Karpas-422 (cell line): ENCODE measurements around the gene TBC1D17. TPM values are rescaled to one million over a fixed set of nuclear protein-coding genes. Genes with fewer than 3 reads are reported as not detected.
A peak's percentile ranks its signal among the peaks of the same experiment; 100 is the strongest.

ENCODE experiments used
- DNase-seq: peaks from one replicate; pipeline ENCODE4 v3.0.0-alpha.2; 2015
- H2AFZ ChIP-seq: fragments of 200-600 bp; sonication (generic); 2 replicates; pipeline ENCODE4 v1.6.1; 2014; ENCODE audit warnings: antibody characterized with exemption, low read length, mixed read lengths
- H3K27ac ChIP-seq: fragments of 200-600 bp; sonication (generic); 2 replicates; pipeline ENCODE4 v1.5.1; 2014; ENCODE audit warnings: mild to moderate bottlenecking, low read length, moderate library complexity
- H3K27me3 ChIP-seq: fragments of 200-600 bp; sonication (generic); 2 replicates; pipeline ENCODE4 v1.6.1; 2014; ENCODE audit warnings: low read length, mixed read lengths
- H3K36me3 ChIP-seq: fragments of 200-600 bp; sonication (generic); 2 replicates; pipeline ENCODE4 v1.6.1; 2014; ENCODE audit warnings: low read length, mixed read lengths; ENCODE audit not compliant: insufficient read depth
- H3K4me1 ChIP-seq: fragments of 200-600 bp; sonication (generic); 2 replicates; pipeline ENCODE4 v1.6.1; 2014; ENCODE audit warnings: mild to moderate bottlenecking, low read length, mixed read lengths
- H3K4me2 ChIP-seq: fragments of 200-600 bp; sonication (generic); 2 replicates; pipeline ENCODE4 v1.6.1; 2014; ENCODE audit warnings: low read length, low read depth, mild to moderate bottlenecking; ENCODE audit not compliant: poor library complexity, severe bottlenecking
- H3K4me3 ChIP-seq: fragments of 200-600 bp; sonication (generic); 2 replicates; pipeline ENCODE4 v1.5.1; 2014; ENCODE audit warnings: mild to moderate bottlenecking, antibody characterized with exemption, low read length, mixed read lengths
- H3K79me2 ChIP-seq: fragments of 200-600 bp; sonication (generic); 2 replicates; pipeline ENCODE4 v1.6.1; 2014; ENCODE audit warnings: mild to moderate bottlenecking, low read length, mixed read lengths
- H3K9ac ChIP-seq: fragments of 200-600 bp; sonication (generic); 2 replicates; pipeline ENCODE4 v1.6.0; 2014; ENCODE audit warnings: low read length
- H3K9me2 ChIP-seq: fragments of 200-600 bp; sonication (generic), shearing (Covaris generic); replicated peaks from 2 replicates; pipeline ENCODE4 v1.6.0; 2014; ENCODE audit warnings: mild to moderate bottlenecking, low read length, moderate library complexity; ENCODE audit not compliant: insufficient read depth
- H3K9me3 ChIP-seq: fragments of 300-700, 200-600 bp; sonication (generic); 2 replicates; pipeline ENCODE4 v1.6.1; 2014; ENCODE audit warnings: low read length, mixed read lengths
- H4K20me1 ChIP-seq: fragments of 200-600 bp; sonication (generic); 2 replicates; pipeline ENCODE4 v1.6.1; 2014; ENCODE audit warnings: mild to moderate bottlenecking, antibody characterized with exemption, low read length, low read depth; ENCODE audit not compliant: insufficient read depth
- total RNA-seq: library from RNA; depleted of rRNA; stranded (reverse); fragments of >200 nt; shearing (Covaris generic); gene quantifications from 2 replicates; pipeline ENCODE4 v1.2.3, GENCODE V29; 2014; ENCODE audit warnings: low replicate concordance

The TBC1D17 gene
- total RNA-seq, 1 experiment from 2014 or later = 13.6 TPM

GRCh38 chr19:49855676-49856573 is 21.6 kb upstream of the TBC1D17 start:
- no peaks in the 10 kb centered on the region for H3K27me3 ChIP-seq
- H3K27ac ChIP-seq = no peak overlapping the region
- H3K4me3 ChIP-seq = no peak overlapping the region
- peaks cover 29% of the 10 kb centered on the region for H3K79me2 ChIP-seq
- no peak overlapping the region for H2AFZ ChIP-seq
- peaks cover 29% of the 10 kb centered on the region; the same call in 1 of the 2 replicates for H3K36me3 ChIP-seq
- H3K4me2 ChIP-seq = no peak overlapping the region
- H4K20me1 ChIP-seq = peaks cover 50% of the 10 kb centered on the region
- no peak for DNase-seq
- no peaks in the 10 kb centered on the region for H3K9me3 ChIP-seq
- H3K9me2 ChIP-seq = no peaks in the 10 kb centered on the region
- H3K4me1 ChIP-seq = peaks cover 22% of the 10 kb centered on the region
- no peak overlapping the region for H3K9ac ChIP-seq

GRCh38 chr19:49856574-49857021 is 20.9 kb upstream of the TBC1D17 start:
- no peak overlapping the region for H3K9ac ChIP-seq
- no peak overlapping the region for H3K4me3 ChIP-seq
- H3K9me2 ChIP-seq = no peaks in the 10 kb centered on the region
- no peaks in the 10 kb centered on the region for H3K9me3 ChIP-seq
- no peak overlapping the region for H3K27ac ChIP-seq
- H3K27me3 ChIP-seq = no peaks in the 10 kb centered on the region
- peaks cover 29% of the 10 kb centered on the region; the same call in 1 of the 2 replicates for H3K36me3 ChIP-seq
- peaks cover 22% of the 10 kb centered on the region for H3K4me1 ChIP-seq
- H3K79me2 ChIP-seq = peaks cover 29% of the 10 kb centered on the region
- peak; percentile 66 for DNase-seq
- H4K20me1 ChIP-seq = peaks cover 51% of the 10 kb centered on the region
- H3K4me2 ChIP-seq = no peak overlapping the region
- H2AFZ ChIP-seq = no peak overlapping the region

- Histone ChIP-seq H3K4me1 (peaks cover 17% of the 10 kb centered on the region), H3K9me2 (no peaks in the 10 kb centered on the region), H4K20me1 (peaks cover 45% of the 10 kb centered on the region), H3K9ac (no peak overlapping the region), H3K9me3 (no peaks in the 10 kb centered on the region), H3K79me2 (peaks cover 23% of the 10 kb centered on the region), H3K4me3 (no peak overlapping the region), H3K27ac (no peak overlapping the region), H3K27me3 (no peaks in the 10 kb centered on the region), H3K36me3 (peaks cover 29% of the 10 kb centered on the region; the same call in 1 of the 2 replicates), H3K4me2 (no peak overlapping the region), H2AFZ (no peak overlapping the region)
- no peak for DNase-seq
These were observed 20.3 kb upstream of the TBC1D17 start for GRCh38 chr19:49857061-49857837.

GRCh38 chr19:49857838-49858087 is 19.7 kb upstream of the TBC1D17 start:
- Histone ChIP-seq H4K20me1 (peaks cover 41% of the 10 kb centered on the region), H3K9ac (no peak overlapping the region)

GRCh38 chr19:49858088-49858985 is 19.2 kb upstream of the TBC1D17 start:
- H3K4me2 ChIP-seq = no peak overlapping the region
- peaks cover 42% of the 10 kb centered on the region; the same call in 1 of the 2 replicates for H4K20me1 ChIP-seq
- peaks cover 33% of the 10 kb centered on the region; the same call in 1 of the 2 replicates for H3K36me3 ChIP-seq
- no peak overlapping the region for H3K27ac ChIP-seq
- DNase-seq = peak; percentile 69
- H3K9ac ChIP-seq = no peak overlapping the region
- H3K4me1 ChIP-seq = peaks cover 7% of the 10 kb centered on the region; the same call in 1 of the 2 replicates
- H3K4me3 ChIP-seq = no peak overlapping the region
- peaks cover 12% of the 10 kb centered on the region for H3K79me2 ChIP-seq
- H3K9me3 ChIP-seq = no peaks in the 10 kb centered on the region
- H3K27me3 ChIP-seq = no peaks in the 10 kb centered on the region
- no peaks in the 10 kb centered on the region for H3K9me2 ChIP-seq
- no peak overlapping the region for H2AFZ ChIP-seq

More at GRCh38 chr19:49857838-49858087, 19.7 kb upstream of the TBC1D17 start:
- Histone ChIP-seq H3K4me2 (no peak overlapping the region), H3K4me3 (no peak overlapping the region), H3K9me3 (no peaks in the 10 kb centered on the region), H3K4me1 (peaks cover 12% of the 10 kb centered on the region), H3K9me2 (no peaks in the 10 kb centered on the region), H3K36me3 (peaks cover 29% of the 10 kb centered on the region; the same call in 1 of the 2 replicates), H3K79me2 (peaks cover 18% of the 10 kb centered on the region), H2AFZ (no peak overlapping the region), H3K27me3 (no peaks in the 10 kb centered on the region), H3K27ac (no peak overlapping the region)
- DNase-seq = no peak

GRCh38 chr19:49859682-49860335 is 17.7 kb upstream of the TBC1D17 start:
- DNase-seq = no peak
- H3K9ac ChIP-seq = no peak overlapping the region
- no peaks in the 10 kb centered on the region for H3K27me3 ChIP-seq

GRCh38 chr19:49860336-49861102 is 17.0 kb upstream of the TBC1D17 start:
- Histone ChIP-seq H3K9me3 (no peaks in the 10 kb centered on the region), H3K9me2 (no peaks in the 10 kb centered on the region), H3K27ac (no peak overlapping the region), H3K4me3 (no peak overlapping the region), H3K4me1 (peaks cover 5% of the 10 kb centered on the region), H2AFZ (no peak overlapping the region), H3K4me2 (no peak overlapping the region), H3K27me3 (no peaks in the 10 kb centered on the region), H4K20me1 (peaks cover 38% of the 10 kb centered on the region), H3K36me3 (peaks cover 48% of the 10 kb centered on the region), H3K9ac (no peak overlapping the region), H3K79me2 (peaks cover 18% of the 10 kb centered on the region)
- DNase-seq = no peak

More at GRCh38 chr19:49859682-49860335, 17.7 kb upstream of the TBC1D17 start:
- no peak overlapping the region for H2AFZ ChIP-seq
- H3K36me3 ChIP-seq = peaks cover 47% of the 10 kb centered on the region
- no peaks in the 10 kb centered on the region for H3K9me3 ChIP-seq
- no peak overlapping the region for H3K4me3 ChIP-seq
- H3K27ac ChIP-seq = no peak overlapping the region
- peaks cover under 1% of the 10 kb centered on the region; the same call in 1 of the 2 replicates for H3K4me1 ChIP-seq
- peaks cover 41% of the 10 kb centered on the region for H4K20me1 ChIP-seq
- H3K9me2 ChIP-seq = no peaks in the 10 kb centered on the region
- peaks cover 11% of the 10 kb centered on the region for H3K79me2 ChIP-seq
- H3K4me2 ChIP-seq = no peak overlapping the region
